Liver (tissue), 9 donors: Measurements from ENCODE around the gene TMEM154. TPM values are rescaled to one million over a fixed set of nuclear protein-coding genes. Genes with fewer than 3 reads are reported as not detected.

Experiments
- DNase-seq: peaks from one replicate; pipeline ENCODE4 v3.0.0-alpha.2; 2017; ENCODE audit warnings: low spot score
- H3K27ac ChIP-seq, 2 donors: one replicate each; pipeline ENCODE4 v1.7.0; 2013; ENCODE audit warnings: inconsistent platforms in 2 of 2, low read length in 2 of 2, control low read depth in 1 of 2, low read depth in 1 of 2, mild to moderate bottlenecking in 1 of 2
- H3K27me3 ChIP-seq, 4 donors: one replicate each; pipeline versions ENCODE4 v1.6.1 to v1.7.0; 2013; ENCODE audit warnings: low read length in 3 of 4, inconsistent platforms in 1 of 4, mild to moderate bottlenecking in 1 of 4, moderate library complexity in 1 of 4; ENCODE audit not compliant: control insufficient read depth in 4 of 4, insufficient read depth in 4 of 4
- H3K36me3 ChIP-seq, 4 donors: one replicate each; pipeline versions ENCODE4 v1.6.1 to v1.7.0; 2013; ENCODE audit warnings: low read length in 3 of 4, mild to moderate bottlenecking in 3 of 4, low read depth in 1 of 4, moderate library complexity in 1 of 4; ENCODE audit not compliant: control insufficient read depth in 4 of 4, insufficient read depth in 3 of 4
- H3K4me1 ChIP-seq, 4 donors: one replicate each; pipeline versions ENCODE4 v1.6.1 to v1.7.0; 2013; ENCODE audit warnings: low read length in 3 of 4, mild to moderate bottlenecking in 3 of 4, moderate library complexity in 1 of 4; ENCODE audit not compliant: control insufficient read depth in 4 of 4, insufficient read depth in 4 of 4
- H3K4me3 ChIP-seq, 3 donors: one replicate each; pipeline versions ENCODE4 v1.6.1 to v1.7.0; 2013; ENCODE audit warnings: low read length in 3 of 3, control low read depth in 1 of 3, low read depth in 1 of 3, mild to moderate bottlenecking in 1 of 3
- H3K9ac ChIP-seq, 2 donors: one replicate each; pipeline ENCODE4 v1.7.0; 2013; ENCODE audit warnings: low read length in 2 of 2, mild to moderate bottlenecking in 2 of 2, moderate library complexity in 2 of 2, control low read depth in 1 of 2, low read depth in 1 of 2
- H3K9me3 ChIP-seq, 4 donors: one replicate each; pipeline versions ENCODE4 v1.6.1 to v1.7.0; 2013; ENCODE audit warnings: low read length in 3 of 4; ENCODE audit not compliant: control insufficient read depth in 4 of 4
- ATF3 ChIP-seq: IDR thresholded peaks from 2 replicates; pipeline ENCODE4 v1.6.1; 2016; ENCODE audit warnings: antibody characterized with exemption
- EGR1 ChIP-seq, 2 donors: IDR thresholded peaks; 2 replicates each; pipeline ENCODE4 v1.6.1; 2016 to 2018; ENCODE audit warnings: antibody characterized with exemption in 2 of 2, low read depth in 2 of 2
- FOXA1 ChIP-seq: IDR thresholded peaks from 2 replicates; pipeline ENCODE4 v1.6.1; 2016; ENCODE audit warnings: antibody characterized with exemption
- FOXA2 ChIP-seq: IDR thresholded peaks from 2 replicates; pipeline ENCODE4 v1.6.1; 2016; ENCODE audit warnings: antibody characterized with exemption
- GABPA ChIP-seq, 2 donors: IDR thresholded peaks in 1 of 2; conservative IDR thresholded peaks in 1 of 2; 2 replicates each; pipeline ENCODE4 v1.6.1; 2016; ENCODE audit warnings: antibody characterized with exemption in 2 of 2, mild to moderate bottlenecking in 1 of 2, moderate library complexity in 1 of 2
- HNF4G ChIP-seq: IDR thresholded peaks from 2 replicates; pipeline ENCODE4 v1.6.1; 2016; ENCODE audit warnings: antibody characterized with exemption
- JUND ChIP-seq, 2 donors: IDR thresholded peaks; 2 replicates each; pipeline ENCODE4 v1.6.1; 2016; ENCODE audit warnings: antibody characterized with exemption in 2 of 2
- NR2F2 ChIP-seq: IDR thresholded peaks from 2 replicates; pipeline ENCODE4 v1.6.1; 2016; ENCODE audit warnings: antibody characterized with exemption
- RAD21 ChIP-seq, 2 donors: IDR thresholded peaks; 2 replicates each; pipeline ENCODE4 v1.6.1; 2016; ENCODE audit warnings: antibody characterized with exemption in 2 of 2, mild to moderate bottlenecking in 2 of 2
- RXRA ChIP-seq, 2 donors: IDR thresholded peaks; 2 replicates each; pipeline ENCODE4 v1.6.1; 2017 to 2018; ENCODE audit warnings: antibody characterized with exemption in 2 of 2, mild to moderate bottlenecking in 1 of 2
- TAF1 ChIP-seq: conservative IDR thresholded peaks from 2 replicates; pipeline ENCODE4 v1.6.1; 2016; ENCODE audit warnings: antibody characterized with exemption, mild to moderate bottlenecking
- YY1 ChIP-seq: IDR thresholded peaks from 2 replicates; pipeline ENCODE4 v1.6.1; 2016; ENCODE audit warnings: antibody characterized with exemption, mild to moderate bottlenecking
- ZBTB33 ChIP-seq: IDR thresholded peaks from 2 replicates; pipeline ENCODE4 v1.6.1; 2016; ENCODE audit warnings: antibody characterized with exemption
- WGBS: extraction: QIAGEN DNeasy Blood & Tissue Kit; methylation state at CpG from one replicate; pipeline ENCODE4 v1.1.7; 2013; 5-methylcytosine and 5-hydroxymethylcytosine counted together
- polyA plus RNA-seq, 2 donors: library from polyadenylated mRNA; stranded (reverse) in 1 of 2; unstranded in 1 of 2; fragments of 200-250 nt in 1 of 2; fragments of >200 nt in 1 of 2; fragmentation: Nextera tagmentation in 1 of 2; extraction: Ambion mirVana in 1 of 2; gene quantifications; one replicate each; pipeline versions ENCODE4 v1.2.1 to v1.2.3, GENCODE V29; 2013 to 2015
- total RNA-seq, 2 donors: library from RNA; depleted of rRNA; stranded (reverse); fragments of >200 nt; gene quantifications; one replicate each; pipeline ENCODE4 v1.2.3, GENCODE V29; 2014
- TF ChIP-seq, protein P1 (sequence below): IDR thresholded peaks from 2 replicates; pipeline ENCODE4 v1.6.1; 2016; ENCODE audit warnings: antibody characterized with exemption
- TF ChIP-seq, protein P2 (sequence below): IDR thresholded peaks from 2 replicates; pipeline ENCODE4 v1.6.1; 2016; ENCODE audit warnings: antibody characterized with exemption, mild to moderate bottlenecking
- TF ChIP-seq, protein P3 (sequence below): fragments of 150-350 bp; IDR thresholded peaks from 2 replicates; pipeline ENCODE4 v1.5.1; 2017; ENCODE audit warnings: improper control_type of control experiment, low read depth, low read length; ENCODE audit not compliant: missing input control
- donor health status: healthy.
- donor health status: healthy.
- donor health status: healthy.
- donor health status: healthy.
- donor health status: healthy.

Gene TMEM154
- total and polyA plus RNA-seq, 4 donors = 0.32 to 4.4 (median 2.3) TPM

GRCh38 chr4:152708361-152708760 is 28.6 kb upstream of the TMEM154 start:
- Histone ChIP-seq H3K9ac (no peak overlapping the region), H3K9me3 (peaks cover 2 to 16% (median 4%) of the 10 kb centered on the region in 4 donors), H3K4me1 (no peaks in the 10 kb centered on the region), H3K36me3 (no peaks in the 10 kb centered on the region), H3K27me3 (no peaks in the 10 kb centered on the region), H3K4me3 (no peak overlapping the region), H3K27ac (no peak overlapping the region)
- 55% methylated on average over 1 of the region's 1 CpG for WGBS
- TF ChIP-seq ATF3 (no peak), FOXA2 (no peak), RAD21 (IDR thresholded peaks at IDR 0.05) (no peak), TAF1 (no peak), EGR1 (IDR thresholded peaks at IDR 0.05; ENCODE audit: low read depth in 2 of 2) (no peak), ZBTB33 (no peak), GABPA (IDR thresholded peaks at IDR 0.05 in 1 of 2, conservative IDR thresholded peaks at IDR 0.05 in 1 of 2) (no peak), RXRA (IDR thresholded peaks at IDR 0.05) (no peak), NR2F2 (no peak), FOXA1 (no peak), YY1 (no peak), HNF4G (no peak), JUND (IDR thresholded peaks at IDR 0.05) (no peak)
- TF ChIP-seq, protein P1, sequence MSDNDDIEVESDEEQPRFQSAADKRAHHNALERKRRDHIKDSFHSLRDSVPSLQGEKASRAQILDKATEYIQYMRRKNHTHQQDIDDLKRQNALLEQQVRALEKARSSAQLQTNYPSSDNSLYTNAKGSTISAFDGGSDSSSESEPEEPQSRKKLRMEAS = no peak
- TF ChIP-seq, protein P2, sequence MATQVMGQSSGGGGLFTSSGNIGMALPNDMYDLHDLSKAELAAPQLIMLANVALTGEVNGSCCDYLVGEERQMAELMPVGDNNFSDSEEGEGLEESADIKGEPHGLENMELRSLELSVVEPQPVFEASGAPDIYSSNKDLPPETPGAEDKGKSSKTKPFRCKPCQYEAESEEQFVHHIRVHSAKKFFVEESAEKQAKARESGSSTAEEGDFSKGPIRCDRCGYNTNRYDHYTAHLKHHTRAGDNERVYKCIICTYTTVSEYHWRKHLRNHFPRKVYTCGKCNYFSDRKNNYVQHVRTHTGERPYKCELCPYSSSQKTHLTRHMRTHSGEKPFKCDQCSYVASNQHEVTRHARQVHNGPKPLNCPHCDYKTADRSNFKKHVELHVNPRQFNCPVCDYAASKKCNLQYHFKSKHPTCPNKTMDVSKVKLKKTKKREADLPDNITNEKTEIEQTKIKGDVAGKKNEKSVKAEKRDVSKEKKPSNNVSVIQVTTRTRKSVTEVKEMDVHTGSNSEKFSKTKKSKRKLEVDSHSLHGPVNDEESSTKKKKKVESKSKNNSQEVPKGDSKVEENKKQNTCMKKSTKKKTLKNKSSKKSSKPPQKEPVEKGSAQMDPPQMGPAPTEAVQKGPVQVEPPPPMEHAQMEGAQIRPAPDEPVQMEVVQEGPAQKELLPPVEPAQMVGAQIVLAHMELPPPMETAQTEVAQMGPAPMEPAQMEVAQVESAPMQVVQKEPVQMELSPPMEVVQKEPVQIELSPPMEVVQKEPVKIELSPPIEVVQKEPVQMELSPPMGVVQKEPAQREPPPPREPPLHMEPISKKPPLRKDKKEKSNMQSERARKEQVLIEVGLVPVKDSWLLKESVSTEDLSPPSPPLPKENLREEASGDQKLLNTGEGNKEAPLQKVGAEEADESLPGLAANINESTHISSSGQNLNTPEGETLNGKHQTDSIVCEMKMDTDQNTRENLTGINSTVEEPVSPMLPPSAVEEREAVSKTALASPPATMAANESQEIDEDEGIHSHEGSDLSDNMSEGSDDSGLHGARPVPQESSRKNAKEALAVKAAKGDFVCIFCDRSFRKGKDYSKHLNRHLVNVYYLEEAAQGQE = no peak
- TF ChIP-seq, protein P3, sequence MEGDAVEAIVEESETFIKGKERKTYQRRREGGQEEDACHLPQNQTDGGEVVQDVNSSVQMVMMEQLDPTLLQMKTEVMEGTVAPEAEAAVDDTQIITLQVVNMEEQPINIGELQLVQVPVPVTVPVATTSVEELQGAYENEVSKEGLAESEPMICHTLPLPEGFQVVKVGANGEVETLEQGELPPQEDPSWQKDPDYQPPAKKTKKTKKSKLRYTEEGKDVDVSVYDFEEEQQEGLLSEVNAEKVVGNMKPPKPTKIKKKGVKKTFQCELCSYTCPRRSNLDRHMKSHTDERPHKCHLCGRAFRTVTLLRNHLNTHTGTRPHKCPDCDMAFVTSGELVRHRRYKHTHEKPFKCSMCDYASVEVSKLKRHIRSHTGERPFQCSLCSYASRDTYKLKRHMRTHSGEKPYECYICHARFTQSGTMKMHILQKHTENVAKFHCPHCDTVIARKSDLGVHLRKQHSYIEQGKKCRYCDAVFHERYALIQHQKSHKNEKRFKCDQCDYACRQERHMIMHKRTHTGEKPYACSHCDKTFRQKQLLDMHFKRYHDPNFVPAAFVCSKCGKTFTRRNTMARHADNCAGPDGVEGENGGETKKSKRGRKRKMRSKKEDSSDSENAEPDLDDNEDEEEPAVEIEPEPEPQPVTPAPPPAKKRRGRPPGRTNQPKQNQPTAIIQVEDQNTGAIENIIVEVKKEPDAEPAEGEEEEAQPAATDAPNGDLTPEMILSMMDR = no peak
- DNase-seq = no peak

DNA sequence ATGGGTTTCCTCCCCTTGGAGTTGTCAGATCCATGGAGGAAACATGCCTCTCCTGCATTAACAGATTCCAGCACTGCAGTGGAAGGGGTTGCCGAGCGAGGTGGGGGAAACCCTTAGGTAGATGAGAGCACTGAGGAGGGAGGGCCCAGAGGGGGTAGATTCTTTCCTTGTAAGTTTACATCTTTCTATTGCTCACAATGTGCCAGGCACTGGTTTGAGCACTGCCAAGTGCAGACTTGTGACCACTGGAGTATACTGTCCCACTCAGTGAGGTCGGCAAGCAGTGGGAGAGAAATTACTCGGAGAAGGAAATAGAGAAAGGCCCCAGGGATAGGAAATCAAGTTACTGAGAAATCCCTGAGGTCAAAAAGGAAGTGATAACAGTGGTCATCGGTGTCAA is 27.8 kb upstream of the TMEM154 start:
- Histone ChIP-seq H3K27ac (no peak overlapping the region), H3K4me1 (no peaks in the 10 kb centered on the region), H3K27me3 (no peaks in the 10 kb centered on the region), H3K9ac (no peak overlapping the region), H3K9me3 (peaks cover 2 to 16% (median 5%) of the 10 kb centered on the region in 4 donors), H3K36me3 (no peaks in the 10 kb centered on the region), H3K4me3 (no peak overlapping the region)
- no peak for TF ChIP-seq ATF3
- TF ChIP-seq NR2F2 = no peak
- no peak for TF ChIP-seq RAD21 (IDR thresholded peaks at IDR 0.05)
- no peak for TF ChIP-seq HNF4G
- no peak for TF ChIP-seq ZBTB33
- no peak for TF ChIP-seq FOXA1
- TF ChIP-seq EGR1 (IDR thresholded peaks at IDR 0.05; ENCODE audit: low read depth in 2 of 2) = no peak
- TF ChIP-seq TAF1 = no peak
- TF ChIP-seq RXRA (IDR thresholded peaks at IDR 0.05) = no peak
- WGBS = 75% methylated on average over 5 of the region's 5 CpGs
- no peak for DNase-seq
